ENCODE results near the gene SLC16A12.

- TF ChIP-seq CTCF (IDR thresholded peaks at IDR 0.05; ENCODE audit: poor library complexity) (no peak), EZH2 (IDR thresholded peaks at IDR 0.05; ENCODE audit: borderline replicate concordance) (no peak)
Observed at GRCh38 chr10:89523274-89523673, 12.1 kb downstream of the SLC16A12 start.

Measured in hepatocyte (in vitro differentiated cells).